OCI-LY7 (cell line): ENCODE measurements around the gene UQCC5. TPM values are rescaled to one million over a fixed set of nuclear protein-coding genes. Genes with fewer than 3 reads are reported as not detected.
A peak's percentile ranks its signal among the peaks of the same experiment; 100 is the strongest.

Source experiments
- BruUV-seq: library from RNA; stranded (reverse); fragments of 400-500 nt; replicated peaks from 2 replicates; lab custom pipeline; 2021; lab: Mats Ljungman, UMichigan
- CTCF ChIA-PET: fragments of 300-600 bp; sonication (Branson Sonifier 250); formaldehyde crosslinking; loops from one replicate; lab custom pipeline; 2022; ENCODE audit warnings: antibody characterized with exemption; ENCODE audit not compliant: unreplicated experiment; lab: Charles Lee
- POLR2A ChIA-PET: fragments of 300-600 bp; sonication (Branson Sonifier 250); formaldehyde crosslinking; loops from one replicate; lab custom pipeline; 2022; ENCODE audit warnings: antibody characterized with exemption; lab: Charles Lee
- DNase-seq: peaks from one replicate; pipeline ENCODE4 v3.0.0-alpha.2; 2015; ENCODE audit warnings: low spot score
- H2AFZ ChIP-seq: fragments of 200-600 bp; sonication (generic), shearing (Covaris generic); 2 replicates; pipeline ENCODE4 v1.6.1; 2014; ENCODE audit warnings: mild to moderate bottlenecking, antibody characterized with exemption, low read length, moderate library complexity
- H3K27ac ChIP-seq: fragments of 200-600 bp; sonication (generic); 2 replicates; pipeline ENCODE4 v1.5.1; 2014; ENCODE audit warnings: mixed run types, low read depth, mild to moderate bottlenecking, moderate library complexity, low read length, inconsistent platforms; ENCODE audit not compliant: poor library complexity, severe bottlenecking
- H3K36me3 ChIP-seq: fragments of 200-600 bp; sonication (generic); 2 replicates; pipeline ENCODE4 v1.6.1; 2014; ENCODE audit warnings: mild to moderate bottlenecking, antibody characterized with exemption, low read length, moderate library complexity, mixed read lengths; ENCODE audit not compliant: insufficient read depth
- H3K4me1 ChIP-seq: fragments of 200-600 bp; sonication (generic); 2 replicates; pipeline ENCODE4 v1.5.1; 2014; ENCODE audit warnings: mild to moderate bottlenecking, low read length; ENCODE audit not compliant: insufficient read depth, poor library complexity, severe bottlenecking
- H3K4me2 ChIP-seq: fragments of 200-600 bp; sonication (generic); 2 replicates; pipeline ENCODE4 v1.6.1; 2014; ENCODE audit warnings: mild to moderate bottlenecking, low read length
- H3K4me3 ChIP-seq: fragments of 200-600 bp; sonication (generic); 2 replicates; pipeline ENCODE4 v1.5.1; 2014; ENCODE audit warnings: mild to moderate bottlenecking, low read depth, low read length; ENCODE audit not compliant: poor library complexity, severe bottlenecking
- H3K79me2 ChIP-seq: fragments of 200-600 bp; sonication (generic); 2 replicates; pipeline ENCODE4 v1.6.1; 2016; ENCODE audit warnings: low read depth, mild to moderate bottlenecking, low read length, moderate library complexity, mixed read lengths; ENCODE audit not compliant: insufficient read depth
- H3K9me2 ChIP-seq: fragments of 200-600 bp; sonication (generic); 2 replicates; pipeline ENCODE4 v1.6.1; 2016; ENCODE audit warnings: mild to moderate bottlenecking, low read length, mixed read lengths; ENCODE audit not compliant: insufficient read depth
- H3K9me3 ChIP-seq: fragments of 200-600 bp; sonication (generic); 2 replicates; pipeline ENCODE4 v1.6.1; 2014; ENCODE audit warnings: mild to moderate bottlenecking, mixed run types, low read length, mixed read lengths
- H4K20me1 ChIP-seq: fragments of 200-600 bp; sonication (generic); 2 replicates; pipeline ENCODE4 v1.6.1; 2014; ENCODE audit warnings: mild to moderate bottlenecking, antibody characterized with exemption, low read length, moderate library complexity, mixed read lengths; ENCODE audit not compliant: insufficient read depth
- CTCF ChIP-seq: fragments of 200-600 bp; sonication (generic); conservative IDR thresholded peaks from 2 replicates; pipeline ENCODE4 v1.5.1; 2014; ENCODE audit warnings: mild to moderate bottlenecking, antibody characterized with exemption, low read length, moderate library complexity, mixed read lengths
- EZH2phosphoT487 ChIP-seq: fragments of 200-600 bp; sonication (generic); IDR thresholded peaks from 2 replicates; pipeline ENCODE4 v1.6.1; 2018; ENCODE audit warnings: low read depth, borderline replicate concordance, mild to moderate bottlenecking, mixed run types, antibody characterized with exemption, low read length, moderate library complexity, mixed read lengths
- intact Hi-C: fragments of 100-400 bp; cut with micrococcal nuclease; formaldehyde crosslinking; loops from one replicate; pipeline ENCODE4 v1.10.0; 2022; ENCODE audit not compliant: unreplicated experiment
- total RNA-seq, 2 experiments: library from RNA; depleted of rRNA in 1 of 2; stranded (reverse); fragments of >200 nt in 1 of 2; shearing (Covaris generic) in 1 of 2; gene quantifications; 2 replicates each; pipeline ENCODE4 v1.2.3, GENCODE V29; 2014 to 2022

The UQCC5 gene
- total RNA-seq, 2 experiments from 2014 or later, result 18.4 to 25.6 TPM

- TF ChIP-seq CTCF (no peak), EZH2phosphoT487 (no peak)
- Histone ChIP-seq H2AFZ (peak overlapping the region; percentile 79; the same call in 1 of the 2 replicates), H3K79me2 (peaks cover 36% of the 10 kb centered on the region), H3K36me3 (peaks cover 9% of the 10 kb centered on the region), H3K4me1 (peaks cover 57% of the 10 kb centered on the region), H3K9me3 (no peaks in the 10 kb centered on the region), H4K20me1 (0 out of 2 replicates have a peak, but pooled peaks cover 13% of the 10 kb centered on the region), H3K4me3 (peak overlapping the region; percentile 68), H3K4me2 (peak overlapping the region; percentile 69), H3K9me2 (no peaks in the 10 kb centered on the region), H3K27ac (peak overlapping the region; percentile 60)
- intact Hi-C loops, result loop anchor here (5.0 kb wide), 2 partner anchors 62 to 77 kb away; partner anchors contain the start of gene NISCH
- POLR2A ChIA-PET, result interaction anchor here (0.9 kb wide), 1 partner anchor 12 kb away, joined by 3 read pairs; no protein-coding TSS in a partner anchor
- no TSS peak for BruUV-seq
- peak; percentile 64 for DNase-seq
- CTCF ChIA-PET, result no interaction called here
Observed at GRCh38 chr3:52534281-52535183, 1.9 kb upstream of the UQCC5 start.

DNA sequence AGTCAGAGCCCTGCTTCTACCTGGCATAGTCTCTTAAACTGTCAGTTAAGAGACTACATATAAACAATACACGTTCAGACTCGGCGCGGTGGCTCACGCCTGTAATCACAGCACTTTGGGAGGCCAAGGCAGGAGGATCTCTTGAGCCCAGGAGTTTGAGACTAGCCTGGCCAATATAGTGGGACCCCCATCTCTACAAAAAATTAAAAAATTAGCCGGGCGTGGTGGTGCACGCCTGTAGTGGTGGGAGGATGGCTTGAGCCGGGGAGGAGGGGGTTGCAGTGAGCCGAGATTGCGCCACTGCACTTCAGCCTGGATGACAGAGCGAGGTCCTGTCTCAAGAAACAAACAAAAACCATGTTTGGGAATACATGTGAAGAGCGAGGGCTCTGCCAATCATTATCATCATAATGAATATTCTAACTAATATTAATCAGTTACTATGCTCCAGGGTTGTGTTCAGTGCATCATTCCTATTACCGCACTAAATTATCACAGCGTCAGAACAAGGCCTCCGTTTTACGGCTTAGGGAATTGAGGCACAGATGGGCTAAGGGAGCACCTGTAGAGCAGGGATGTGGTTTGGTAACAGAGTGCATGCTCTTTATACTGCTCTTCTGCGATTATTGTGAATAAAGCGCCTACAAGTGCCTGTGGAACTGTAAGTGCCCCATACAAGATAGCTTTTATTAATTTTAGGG is 844 bp upstream of the UQCC5 start:
- ChIA-PET POLR2A (interaction anchor here (0.6 to 1.5 kb wide), 11 partner anchors 9 to 206 kb away, joined by 3 to 7 read pairs (median 3); no protein-coding TSS in a partner anchor), CTCF (interaction anchor here (0.5 to 0.9 kb wide), 3 partner anchors 16 to 524 kb away, joined by 3 to 5 read pairs (median 4); no protein-coding TSS in a partner anchor)
- peaks cover 43% of the 10 kb centered on the region for H3K79me2 ChIP-seq
- no TSS peak for BruUV-seq
- peak overlapping the region; percentile 69 for H3K4me2 ChIP-seq
- H4K20me1 ChIP-seq, result peaks cover 13% of the 10 kb centered on the region; the same call in 1 of the 2 replicates
- intact Hi-C loops, result loop anchor here (1.0 to 5.0 kb wide), 3 partner anchors 63 to 150 kb away; partner anchors contain the start of genes NISCH and PBRM1
- H3K4me1 ChIP-seq, result peaks cover 57% of the 10 kb centered on the region
- peak overlapping the region; percentile 13 for H3K4me3 ChIP-seq
- TF ChIP-seq EZH2phosphoT487 (no peak), CTCF (no peak)
- peaks cover 18% of the 10 kb centered on the region for H3K36me3 ChIP-seq
- DNase-seq, result no peak
- no peaks in the 10 kb centered on the region for H3K9me3 ChIP-seq
- H3K27ac ChIP-seq, result peak overlapping the region; percentile 60
- H2AFZ ChIP-seq, result peak overlapping the region; percentile 34; the same call in 1 of the 2 replicates
- H3K9me2 ChIP-seq, result no peaks in the 10 kb centered on the region
